Liver (tissue), 9 donors: ENCODE results near the gene FILIP1. TPM values are rescaled to one million over a fixed set of nuclear protein-coding genes. Genes with fewer than 3 reads are reported as not detected.

Source experiments
- DNase-seq: peaks from one replicate; pipeline ENCODE4 v3.0.0-alpha.2; 2017; ENCODE audit warnings: low spot score
- H3K27ac ChIP-seq, 2 donors: one replicate each; pipeline ENCODE4 v1.7.0; 2013; ENCODE audit warnings: inconsistent platforms in 2 of 2, low read length in 2 of 2, control low read depth in 1 of 2, low read depth in 1 of 2, mild to moderate bottlenecking in 1 of 2
- H3K27me3 ChIP-seq, 4 donors: one replicate each; pipeline versions ENCODE4 v1.6.1 to v1.7.0; 2013; ENCODE audit warnings: low read length in 3 of 4, inconsistent platforms in 1 of 4, mild to moderate bottlenecking in 1 of 4, moderate library complexity in 1 of 4; ENCODE audit not compliant: control insufficient read depth in 4 of 4, insufficient read depth in 4 of 4
- H3K36me3 ChIP-seq, 4 donors: one replicate each; pipeline versions ENCODE4 v1.6.1 to v1.7.0; 2013; ENCODE audit warnings: low read length in 3 of 4, mild to moderate bottlenecking in 3 of 4, low read depth in 1 of 4, moderate library complexity in 1 of 4; ENCODE audit not compliant: control insufficient read depth in 4 of 4, insufficient read depth in 3 of 4
- H3K4me1 ChIP-seq, 4 donors: one replicate each; pipeline versions ENCODE4 v1.6.1 to v1.7.0; 2013; ENCODE audit warnings: low read length in 3 of 4, mild to moderate bottlenecking in 3 of 4, moderate library complexity in 1 of 4; ENCODE audit not compliant: control insufficient read depth in 4 of 4, insufficient read depth in 4 of 4
- H3K4me3 ChIP-seq, 3 donors: one replicate each; pipeline versions ENCODE4 v1.6.1 to v1.7.0; 2013; ENCODE audit warnings: low read length in 3 of 3, control low read depth in 1 of 3, low read depth in 1 of 3, mild to moderate bottlenecking in 1 of 3
- H3K9ac ChIP-seq, 2 donors: one replicate each; pipeline ENCODE4 v1.7.0; 2013; ENCODE audit warnings: low read length in 2 of 2, mild to moderate bottlenecking in 2 of 2, moderate library complexity in 2 of 2, control low read depth in 1 of 2, low read depth in 1 of 2
- H3K9me3 ChIP-seq, 4 donors: one replicate each; pipeline versions ENCODE4 v1.6.1 to v1.7.0; 2013; ENCODE audit warnings: low read length in 3 of 4; ENCODE audit not compliant: control insufficient read depth in 4 of 4
- ATF3 ChIP-seq: IDR thresholded peaks from 2 replicates; pipeline ENCODE4 v1.6.1; 2016; ENCODE audit warnings: antibody characterized with exemption
- CTCF ChIP-seq: fragments of 150-350 bp; IDR thresholded peaks from 2 replicates; pipeline ENCODE4 v1.5.1; 2017; ENCODE audit warnings: improper control_type of control experiment, low read depth, low read length; ENCODE audit not compliant: missing input control
- EGR1 ChIP-seq, 2 donors: IDR thresholded peaks; 2 replicates each; pipeline ENCODE4 v1.6.1; 2016 to 2018; ENCODE audit warnings: antibody characterized with exemption in 2 of 2, low read depth in 2 of 2
- FOXA2 ChIP-seq: IDR thresholded peaks from 2 replicates; pipeline ENCODE4 v1.6.1; 2016; ENCODE audit warnings: antibody characterized with exemption
- GABPA ChIP-seq, 2 donors: IDR thresholded peaks in 1 of 2; conservative IDR thresholded peaks in 1 of 2; 2 replicates each; pipeline ENCODE4 v1.6.1; 2016; ENCODE audit warnings: antibody characterized with exemption in 2 of 2, mild to moderate bottlenecking in 1 of 2, moderate library complexity in 1 of 2
- HNF4A ChIP-seq, 2 donors: conservative IDR thresholded peaks; 2 replicates each; pipeline ENCODE4 v1.6.1; 2016; ENCODE audit warnings: antibody characterized with exemption in 2 of 2, mild to moderate bottlenecking in 2 of 2
- HNF4G ChIP-seq: IDR thresholded peaks from 2 replicates; pipeline ENCODE4 v1.6.1; 2016; ENCODE audit warnings: antibody characterized with exemption
- JUND ChIP-seq, 2 donors: IDR thresholded peaks; 2 replicates each; pipeline ENCODE4 v1.6.1; 2016; ENCODE audit warnings: antibody characterized with exemption in 2 of 2
- MAX ChIP-seq: IDR thresholded peaks from 2 replicates; pipeline ENCODE4 v1.6.1; 2016; ENCODE audit warnings: antibody characterized with exemption
- NR2F2 ChIP-seq: IDR thresholded peaks from 2 replicates; pipeline ENCODE4 v1.6.1; 2016; ENCODE audit warnings: antibody characterized with exemption
- RAD21 ChIP-seq, 2 donors: IDR thresholded peaks; 2 replicates each; pipeline ENCODE4 v1.6.1; 2016; ENCODE audit warnings: antibody characterized with exemption in 2 of 2, mild to moderate bottlenecking in 2 of 2
- REST ChIP-seq: IDR thresholded peaks from 2 replicates; pipeline ENCODE4 v1.6.1; 2016; ENCODE audit warnings: antibody characterized with exemption, mild to moderate bottlenecking
- SP1 ChIP-seq: IDR thresholded peaks from 2 replicates; pipeline ENCODE4 v1.6.1; 2018; ENCODE audit warnings: antibody characterized with exemption, mild to moderate bottlenecking
- TAF1 ChIP-seq: conservative IDR thresholded peaks from 2 replicates; pipeline ENCODE4 v1.6.1; 2016; ENCODE audit warnings: antibody characterized with exemption, mild to moderate bottlenecking
- YY1 ChIP-seq: IDR thresholded peaks from 2 replicates; pipeline ENCODE4 v1.6.1; 2016; ENCODE audit warnings: antibody characterized with exemption, mild to moderate bottlenecking
- ZBTB33 ChIP-seq: IDR thresholded peaks from 2 replicates; pipeline ENCODE4 v1.6.1; 2016; ENCODE audit warnings: antibody characterized with exemption
- WGBS: extraction: QIAGEN DNeasy Blood & Tissue Kit; methylation state at CpG from one replicate; pipeline ENCODE4 v1.1.7; 2013; 5-methylcytosine and 5-hydroxymethylcytosine counted together
- polyA plus RNA-seq, 2 donors: library from polyadenylated mRNA; stranded (reverse) in 1 of 2; unstranded in 1 of 2; fragments of 200-250 nt in 1 of 2; fragments of >200 nt in 1 of 2; fragmentation: Nextera tagmentation in 1 of 2; extraction: Ambion mirVana in 1 of 2; gene quantifications; one replicate each; pipeline versions ENCODE4 v1.2.1 to v1.2.3, GENCODE V29; 2013 to 2015
- total RNA-seq, 2 donors: library from RNA; depleted of rRNA; stranded (reverse); fragments of >200 nt; gene quantifications; one replicate each; pipeline ENCODE4 v1.2.3, GENCODE V29; 2014
- donor health status: healthy.
- donor health status: healthy.
- donor health status: healthy.
- donor health status: healthy.
- donor health status: healthy.

The FILIP1 gene
- total and polyA plus RNA-seq, 4 donors: 0.70 to 2.8 (median 1.1) TPM

- no peak for DNase-seq
- peaks cover 0 to 3% (median 0%) of the 10 kb centered on the region in 4 donors for H3K27me3 ChIP-seq
- no peak overlapping the region for H3K27ac ChIP-seq
- TF ChIP-seq CTCF (no peak), ZBTB33 (no peak), YY1 (no peak), HNF4G (no peak), ATF3 (no peak), FOXA2 (no peak), MAX (no peak), SP1 (no peak), GABPA (IDR thresholded peaks at IDR 0.05 in 1 of 2, conservative IDR thresholded peaks at IDR 0.05 in 1 of 2) (no peak), REST (no peak)
- no peaks in the 10 kb centered on the region for H3K9me3 ChIP-seq
- no peak overlapping the region for H3K4me3 ChIP-seq
- no peaks in the 10 kb centered on the region for H3K4me1 ChIP-seq
- H3K9ac ChIP-seq: no peak overlapping the region
- H3K36me3 ChIP-seq: no peaks in the 10 kb centered on the region
Observed at GRCh38 chr6:75397171-75397570, 96.4 kb downstream of the FILIP1 start.

- WGBS: 82% methylated on average over 6 of the region's 6 CpGs
- H3K27ac ChIP-seq: no peak overlapping the region
- H3K9me3 ChIP-seq: no peaks in the 10 kb centered on the region
- DNase-seq: no peak
- no peak overlapping the region for H3K4me3 ChIP-seq
- no peaks in the 10 kb centered on the region for H3K36me3 ChIP-seq
- H3K27me3 ChIP-seq: no peaks in the 10 kb centered on the region
- no peak overlapping the region for H3K9ac ChIP-seq
- TF ChIP-seq RAD21 (IDR thresholded peaks at IDR 0.05) (no peak), EGR1 (IDR thresholded peaks at IDR 0.05; ENCODE audit: low read depth in 2 of 2) (no peak), JUND (IDR thresholded peaks at IDR 0.05) (no peak), GABPA (IDR thresholded peaks at IDR 0.05 in 1 of 2, conservative IDR thresholded peaks at IDR 0.05 in 1 of 2) (no peak), YY1 (no peak), REST (no peak), MAX (no peak), HNF4A (conservative IDR thresholded peaks at IDR 0.05) (no peak), TAF1 (no peak), NR2F2 (no peak), HNF4G (no peak)
- H3K4me1 ChIP-seq: no peaks in the 10 kb centered on the region
Observed at GRCh38 chr6:75396005-75396800, 97.4 kb downstream of the FILIP1 start.
